HG03095 (cell line): ENCODE results near the gene FAM227B.
"Not testable (repeated sequence)": the region's sequence is repeated elsewhere in the genome, so short reads cannot be mapped to it uniquely, and the experiment has no call there.

Experiments
- ATAC-seq: cut with Tn5 transposase; IDR thresholded peaks from one replicate; pipeline ENCODE4 v1.9.1; 2021; ENCODE audit warnings: moderate library complexity; ENCODE audit not compliant: unreplicated experiment

FAM227B gene

GRCh38 chr15:49441356-49441755, 179.3 kb downstream of the FAM227B start:
- no peak for ATAC-seq

- no peak for ATAC-seq
Observed at GRCh38 chr15:49439678-49440395, 180.8 kb downstream of the FAM227B start.

GRCh38 chr15:49438962-49439631, 181.5 kb downstream of the FAM227B start:
- ATAC-seq = peak; percentile 84

- no peak for ATAC-seq
Observed at GRCh38 chr15:49436751-49437150, 183.9 kb downstream of the FAM227B start.

GRCh38 chr15:49435174-49435573, 185.4 kb downstream of the FAM227B start:
- ATAC-seq = no peak

GRCh38 chr15:49430046-49430445, 190.6 kb downstream of the FAM227B start:
- no peak for ATAC-seq

GRCh38 chr15:49428409-49429095, 192.1 kb downstream of the FAM227B start:
- ATAC-seq = no peak

GRCh38 chr15:49427372-49427771, 193.2 kb downstream of the FAM227B start:
- no peak for ATAC-seq

- no peak for ATAC-seq
Observed at GRCh38 chr15:49424954-49425353, 195.7 kb downstream of the FAM227B start.

GRCh38 chr15:49423901-49424550, 196.6 kb downstream of the FAM227B start:
- ATAC-seq = no peak

GRCh38 chr15:49423021-49423420, 197.6 kb downstream of the FAM227B start, which contains the start of gene FGF7:
FGF7 (plus strand) TSS chr15:49423242; CDS start chr15:49424298, 1,056 bp downstream.
- no peak for ATAC-seq

GRCh38 chr15:49421991-49422390, 198.6 kb downstream of the FAM227B start:
- no peak for ATAC-seq

GRCh38 chr15:49418811-49419210, 201.8 kb downstream of the FAM227B start:
- no peak for ATAC-seq

GRCh38 chr15:49415638-49416037, 205.0 kb downstream of the FAM227B start:
- no peak for ATAC-seq

- ATAC-seq = no peak
Observed at GRCh38 chr15:49415149-49415548, 205.5 kb downstream of the FAM227B start.

GRCh38 chr15:49412797-49413196, 207.8 kb downstream of the FAM227B start:
- no peak for ATAC-seq

GRCh38 chr15:49410641-49411040, 210.0 kb downstream of the FAM227B start:
- ATAC-seq = no peak

- no peak for ATAC-seq
Observed at GRCh38 chr15:49406352-49407118, 214.1 kb downstream of the FAM227B start.

- ATAC-seq = not testable (repeated sequence)
Observed at GRCh38 chr15:49402515-49403296, 217.9 kb downstream of the FAM227B start.

GRCh38 chr15:49387471-49387870, 233.1 kb downstream of the FAM227B start:
- ATAC-seq = no peak
